Left forelimb (tissue), 1 donor: ENCODE data around the gene HPSE.
"Not testable (repeated sequence)": the region's sequence is repeated elsewhere in the genome, so short reads cannot be mapped to it uniquely, and the experiment has no call there.

ENCODE experiments used
- DNase-seq: peaks from one replicate; pipeline ENCODE4 v3.0.0-alpha.2; 2018; ENCODE audit warnings: low spot score

The HPSE gene

DNA sequence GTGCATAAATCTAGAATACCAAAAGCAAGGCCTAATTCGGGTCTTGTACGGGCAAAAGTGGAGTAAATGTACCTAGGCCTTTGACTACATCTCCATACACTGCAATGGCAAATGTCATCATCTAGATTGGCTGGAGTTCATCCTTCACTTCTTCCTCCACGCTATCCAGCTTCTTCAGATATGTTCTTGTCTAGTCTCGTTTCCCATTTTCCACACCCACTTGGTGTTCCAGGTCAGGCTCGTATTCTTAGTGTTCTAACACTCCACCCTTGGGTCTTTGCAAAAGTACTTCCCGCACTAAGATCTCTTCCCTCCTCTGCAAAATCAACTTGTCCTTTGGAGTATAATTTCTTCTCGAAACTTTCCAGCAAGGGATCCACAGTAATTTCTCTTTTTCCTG, 51.5 kb downstream of the HPSE start:
- DNase-seq: no peak

DNA sequence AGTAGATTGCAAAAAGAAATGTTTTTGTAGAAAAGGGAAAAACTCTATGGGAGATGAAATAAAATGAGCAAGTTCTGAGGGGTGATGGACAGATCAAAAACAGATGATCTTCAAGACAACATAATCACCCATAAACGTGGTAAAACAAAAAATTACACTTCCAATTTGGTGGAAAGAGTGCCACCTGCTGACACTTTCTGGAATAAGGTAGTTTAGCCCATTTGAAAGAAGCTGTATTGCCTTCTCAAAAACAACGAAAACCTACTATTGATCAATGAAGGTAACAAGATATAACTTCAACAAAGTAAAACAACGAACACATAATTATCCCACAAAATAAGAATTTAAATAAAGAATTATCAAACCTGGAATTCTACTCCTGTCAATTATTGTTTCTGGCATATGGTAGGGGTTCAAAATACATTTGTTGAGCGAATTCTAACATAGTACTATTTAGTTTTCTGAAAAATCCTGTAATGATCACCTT, 52.6 kb downstream of the HPSE start:
- no peak for DNase-seq

DNA sequence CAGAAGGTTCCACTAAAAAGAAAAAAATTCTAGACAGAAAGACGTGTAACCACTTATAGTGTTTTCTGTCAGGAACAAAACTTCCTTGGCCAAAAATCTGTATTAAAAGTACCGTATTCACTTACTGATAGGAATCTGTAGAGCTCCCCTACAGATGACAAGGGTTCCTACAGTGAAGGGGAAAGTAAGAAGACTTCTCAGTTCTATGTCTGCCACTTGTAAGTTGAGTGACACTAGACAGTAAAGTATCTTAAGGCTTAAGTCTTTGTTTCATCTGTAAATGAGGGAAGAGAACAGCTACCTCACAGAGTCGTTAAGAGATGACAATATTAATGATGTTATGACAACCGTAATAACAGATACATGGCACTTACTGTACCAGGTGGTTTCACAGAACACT, 53.3 kb downstream of the HPSE start:
- no peak for DNase-seq

DNA sequence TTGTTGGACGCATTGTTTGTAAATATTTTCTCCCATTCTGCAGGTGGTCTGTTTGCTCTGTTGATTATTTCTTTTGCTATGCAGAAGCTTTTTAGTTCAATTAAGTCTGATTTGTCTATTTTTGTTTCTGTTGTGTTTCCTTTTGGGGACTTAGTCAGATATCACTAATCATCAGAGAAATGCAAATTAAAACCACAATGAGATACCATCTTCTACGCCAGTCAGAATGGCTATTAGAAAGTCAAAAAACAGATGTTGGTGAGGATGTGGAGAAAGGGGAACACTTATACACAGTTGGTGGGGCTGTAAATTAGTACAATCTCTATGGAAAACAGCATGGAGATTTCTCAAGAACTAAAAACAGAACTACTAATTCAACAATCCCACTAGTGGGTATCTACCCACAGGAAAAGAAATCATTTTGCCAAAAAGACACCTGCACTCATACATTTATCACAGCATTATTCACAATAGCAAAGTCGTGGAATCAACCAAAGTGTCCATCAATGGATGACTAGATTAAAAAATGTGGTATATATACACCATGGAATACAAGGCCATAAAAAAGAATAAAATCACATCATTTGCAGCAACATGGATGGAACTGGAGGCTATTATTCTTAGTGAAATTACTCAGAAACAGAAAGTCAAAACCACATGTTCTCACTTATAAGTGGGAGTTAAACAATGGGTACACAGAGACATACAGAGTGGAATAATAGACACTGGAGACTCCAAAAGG, 58.2 kb downstream of the HPSE start:
- no peak for DNase-seq

DNA sequence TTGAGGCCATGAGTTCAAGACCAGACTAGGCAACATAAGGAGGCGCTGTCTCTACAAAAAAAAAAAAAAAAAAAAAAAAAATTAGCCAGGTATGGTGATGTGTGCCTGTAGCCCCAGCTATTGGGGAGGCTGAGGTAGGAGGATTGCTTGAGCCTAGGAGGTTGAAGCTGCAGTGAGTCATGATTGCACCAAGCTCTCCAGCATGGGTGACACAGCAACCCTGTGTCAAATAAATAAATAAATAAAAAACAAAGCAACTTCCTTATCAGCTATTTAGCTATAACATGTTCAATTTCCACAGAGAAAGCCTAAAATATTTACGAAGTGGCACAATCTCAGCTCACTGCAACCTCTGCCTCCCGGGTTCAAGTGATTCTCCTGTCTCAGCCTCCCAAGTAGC, 60.7 kb downstream of the HPSE start:
- not testable (repeated sequence) for DNase-seq

DNA sequence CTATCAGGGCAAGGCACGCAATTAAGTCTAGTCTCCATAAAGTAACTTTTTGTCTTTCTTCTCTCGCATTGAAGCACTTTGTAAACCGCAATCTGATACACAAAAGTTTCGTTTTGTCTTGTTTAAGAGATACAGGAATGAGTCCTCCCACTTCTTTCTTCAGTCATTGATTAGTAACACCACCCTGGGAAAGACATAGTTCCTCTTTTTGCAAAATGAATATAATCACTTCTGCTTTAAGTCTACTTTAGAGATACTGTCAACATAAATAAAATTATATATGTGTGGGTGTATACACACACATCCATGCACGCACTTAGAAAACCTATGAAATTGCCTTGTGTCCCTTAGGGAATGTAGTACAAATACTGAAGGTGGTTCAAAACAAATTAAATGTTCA, 61.7 kb downstream of the HPSE start:
- DNase-seq: no peak

DNA sequence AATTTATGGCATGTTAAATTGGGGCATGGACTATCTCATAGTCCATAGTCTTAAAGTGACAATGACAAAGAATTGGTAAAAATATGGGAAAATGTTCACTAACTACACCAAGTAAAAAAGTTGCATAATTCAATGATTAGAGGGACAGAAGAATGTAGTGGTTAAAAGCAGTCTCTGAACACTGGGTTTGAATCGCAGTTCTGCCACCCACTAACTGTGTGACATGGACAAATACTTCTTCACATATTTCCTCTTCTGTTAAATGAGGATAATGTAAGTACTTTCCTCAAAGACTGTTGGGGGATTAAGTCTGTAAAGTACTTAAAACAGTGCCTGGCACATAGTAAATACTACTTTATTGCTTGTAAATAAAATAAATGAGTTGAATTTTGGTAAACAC, 65.4 kb downstream of the HPSE start:
- DNase-seq: no peak

DNA sequence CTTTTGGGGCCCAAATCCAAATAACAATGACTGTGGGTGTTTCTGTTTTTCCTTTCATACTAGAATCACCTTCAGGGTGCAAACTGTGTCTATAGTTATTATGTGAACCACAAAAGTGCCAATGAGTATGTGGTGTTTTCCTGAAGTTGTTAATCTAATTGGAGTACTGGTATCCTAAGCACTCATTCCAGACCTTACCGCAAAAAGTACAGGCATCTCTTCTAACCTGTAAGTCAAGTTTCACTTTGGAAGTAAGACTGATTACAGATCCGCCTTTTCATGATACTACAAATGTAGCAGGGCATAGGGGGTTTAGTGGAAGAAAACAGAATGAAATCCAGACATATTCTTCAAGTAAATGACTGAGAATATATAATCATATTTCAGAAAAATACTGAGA, 66.2 kb downstream of the HPSE start:
- DNase-seq: no peak

DNA sequence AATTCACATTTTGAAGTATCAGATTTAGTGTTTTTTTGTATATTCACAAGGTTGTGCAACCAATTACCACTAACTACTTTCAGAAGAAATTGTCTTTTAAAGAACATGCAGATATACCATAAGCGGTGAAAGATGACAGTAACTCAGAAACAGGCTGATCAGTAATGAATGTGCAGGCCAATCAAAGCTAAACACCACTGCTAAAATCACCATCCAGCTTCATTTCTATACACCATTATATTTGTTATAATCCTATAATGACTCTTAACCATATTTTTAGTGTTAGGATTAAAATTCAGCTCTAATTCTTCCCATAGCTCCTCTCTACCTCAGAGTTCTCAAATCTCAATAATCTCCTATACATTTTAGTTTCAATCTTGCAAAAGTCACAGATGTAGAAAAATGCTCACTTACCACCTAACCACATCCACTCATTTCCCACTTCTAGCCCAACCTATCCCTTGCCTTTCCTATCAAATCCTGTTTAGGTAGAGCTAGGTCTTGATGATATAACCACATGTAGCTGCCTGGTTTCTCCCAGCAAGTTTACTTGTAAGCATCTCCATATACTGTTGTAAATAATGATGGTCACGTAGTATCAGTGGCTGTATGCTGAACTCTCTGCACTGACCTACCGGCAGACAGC, 66.7 kb downstream of the HPSE start:
- no peak for DNase-seq

DNA sequence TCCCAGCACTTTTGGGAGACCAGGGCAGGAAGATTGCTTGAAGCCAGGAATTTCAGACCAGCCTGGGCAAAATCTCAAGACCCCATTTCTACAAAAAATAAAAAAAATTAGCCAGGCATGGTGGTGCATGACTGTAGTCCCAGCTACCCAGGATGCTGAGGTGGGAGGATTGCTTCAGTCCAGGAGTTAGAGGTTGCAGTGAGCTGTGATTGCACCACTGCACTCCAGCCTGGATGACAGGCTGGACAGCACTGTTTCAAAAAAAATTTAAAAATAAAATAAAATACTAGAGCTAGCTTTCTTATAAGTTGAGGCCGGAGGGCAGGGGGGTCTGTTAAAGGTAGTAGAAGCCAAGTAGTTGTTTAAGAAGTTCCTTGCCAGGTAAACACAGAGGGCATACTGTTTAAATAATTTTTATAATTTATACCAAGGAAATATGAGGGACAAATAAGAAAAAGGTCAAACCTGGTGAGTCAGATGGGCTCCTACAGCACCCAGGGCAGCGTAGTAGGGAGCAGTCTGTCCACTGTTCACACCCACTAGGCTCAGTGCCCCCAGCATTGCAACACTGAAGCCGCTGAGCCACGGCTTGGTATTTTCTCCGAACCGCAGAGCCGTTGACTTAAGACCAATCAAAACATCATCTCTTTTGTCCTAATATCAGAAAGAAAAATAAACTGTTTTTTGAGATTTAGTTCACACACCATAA, 67.4 kb downstream of the HPSE start:
- DNase-seq: no peak

DNA sequence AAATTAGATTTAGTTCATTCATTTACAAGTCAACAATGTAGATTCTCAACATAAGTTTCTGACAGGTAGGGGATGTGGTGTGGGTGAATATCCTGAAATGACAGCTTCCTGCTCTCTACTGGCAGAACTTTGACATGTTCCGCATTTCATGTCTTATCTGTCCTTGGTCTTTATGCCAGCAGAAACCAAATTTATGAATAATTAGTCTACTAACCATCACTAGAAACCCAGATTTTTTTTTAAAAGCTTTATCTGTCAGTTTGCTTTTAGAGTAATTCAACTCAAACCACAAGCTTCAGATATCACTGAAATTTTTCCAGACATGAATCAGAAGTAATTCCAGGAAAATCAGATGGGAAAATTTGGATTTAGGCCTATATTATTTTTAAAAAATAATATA, 68.0 kb downstream of the HPSE start:
- no peak for DNase-seq

DNA sequence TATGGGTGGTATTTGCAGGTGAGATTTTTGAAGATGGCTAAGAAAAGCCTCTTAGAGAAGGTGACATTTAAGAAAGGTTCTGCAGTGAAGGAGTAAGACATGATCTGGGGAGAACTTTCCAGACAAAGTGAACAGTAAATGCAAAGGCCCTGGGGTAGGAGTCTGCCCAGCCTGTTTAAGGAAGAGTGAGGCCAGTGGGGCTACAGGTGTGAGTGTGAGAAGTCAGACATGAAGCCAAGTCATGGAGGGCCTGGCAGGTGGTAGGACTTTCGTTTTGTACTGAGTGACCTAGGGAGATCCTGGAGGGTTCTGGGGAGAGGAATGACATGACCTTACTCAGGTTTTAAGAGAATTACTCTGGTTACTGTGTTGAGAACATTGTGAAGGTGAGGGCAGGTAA, 71.5 kb downstream of the HPSE start:
- DNase-seq: no peak

DNA sequence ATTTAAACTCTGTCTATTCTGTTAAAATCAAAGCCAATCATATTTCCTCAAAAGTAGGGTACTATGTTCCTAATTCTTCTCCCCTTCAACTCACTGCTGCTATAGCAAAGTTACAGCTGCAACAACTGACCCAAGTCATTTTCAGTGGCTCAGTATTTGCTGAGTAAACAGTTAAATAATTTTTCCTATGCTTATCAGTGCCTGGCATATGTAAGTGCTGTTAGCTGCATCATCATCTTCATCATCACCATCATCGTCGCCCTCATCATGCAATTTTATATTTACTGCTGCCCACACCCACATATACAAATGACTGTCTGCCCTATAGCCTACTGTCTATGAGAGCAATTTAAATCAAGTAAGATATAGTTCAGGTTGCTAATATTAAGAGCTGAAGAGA, 72.0 kb downstream of the HPSE start:
- DNase-seq: no peak

DNA sequence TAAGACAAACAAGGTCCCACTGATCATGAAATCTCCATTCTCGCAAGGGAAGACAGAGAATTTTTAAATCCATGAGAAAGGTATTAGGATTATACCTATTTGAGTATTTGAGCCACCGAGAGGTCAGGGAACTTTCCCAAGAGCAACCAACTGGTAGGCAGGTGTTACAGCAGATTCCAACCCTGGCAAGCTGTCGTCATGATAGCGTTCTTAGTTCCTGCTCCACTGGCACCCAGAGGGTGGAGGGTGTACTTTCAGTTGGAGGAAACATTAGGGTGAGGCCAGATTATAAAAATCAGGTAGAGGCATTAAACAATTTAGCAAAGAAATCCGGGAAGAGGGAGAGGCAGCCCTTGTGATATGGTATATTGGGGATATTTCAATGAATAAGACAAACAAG, 73.3 kb downstream of the HPSE start:
- DNase-seq: no peak

DNA sequence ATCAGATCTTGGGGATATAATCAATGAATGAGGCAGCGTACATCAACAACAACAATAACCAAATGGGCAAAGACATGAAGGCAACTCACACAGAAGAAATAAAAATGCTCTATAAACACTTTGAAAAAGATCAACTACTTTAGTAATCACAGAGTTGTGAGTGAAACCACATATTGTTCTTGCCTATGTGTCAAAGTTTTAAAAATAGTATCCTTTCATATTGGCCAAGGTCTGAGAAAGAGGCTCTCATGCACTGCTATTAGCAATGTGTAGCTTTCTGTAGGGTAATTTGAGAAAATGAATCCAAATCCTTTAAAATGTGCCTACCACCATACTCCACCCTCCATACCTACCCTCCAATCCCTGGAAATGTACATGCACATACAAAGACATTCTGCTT, 75.1 kb downstream of the HPSE start:
- DNase-seq: no peak

DNA sequence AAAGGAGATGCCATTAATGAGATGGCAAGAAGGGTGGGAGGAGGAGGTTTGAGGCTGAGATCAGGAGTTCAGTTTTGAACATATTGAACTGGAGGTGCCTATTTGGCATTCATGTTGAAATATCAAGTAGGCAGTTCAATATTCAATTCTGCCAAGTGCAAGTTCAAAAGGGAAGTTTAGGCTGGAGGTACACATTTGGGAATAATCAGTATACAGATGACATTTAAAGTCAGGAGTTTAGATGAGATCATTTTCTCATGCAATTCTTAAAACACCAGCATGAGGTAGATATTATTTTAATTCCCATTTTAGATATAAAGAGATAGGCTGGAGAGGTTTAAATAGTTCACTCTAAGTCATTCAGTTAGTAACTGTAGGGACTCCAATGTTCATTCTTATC, 76.2 kb downstream of the HPSE start:
- DNase-seq: no peak

DNA sequence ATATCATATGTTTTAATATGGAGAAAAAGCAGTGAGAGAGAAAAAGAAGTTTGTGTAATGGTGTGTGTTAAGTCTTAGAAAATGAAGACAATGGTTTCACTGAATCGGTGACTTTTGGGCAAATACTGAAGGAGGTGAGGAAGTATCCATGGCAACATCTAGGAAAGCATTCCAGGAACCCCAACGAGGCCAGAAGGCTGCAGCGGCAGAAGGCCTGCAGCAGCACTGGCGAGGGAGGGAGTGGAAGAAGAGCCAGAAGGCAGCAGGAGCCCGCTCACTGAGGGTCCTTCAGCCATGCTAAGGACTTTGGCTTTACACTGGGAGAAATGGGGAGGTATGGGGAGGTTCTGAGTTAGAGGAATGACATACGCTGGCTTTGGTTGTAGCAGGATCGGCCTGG, 76.8 kb downstream of the HPSE start:
- DNase-seq: no peak

DNA sequence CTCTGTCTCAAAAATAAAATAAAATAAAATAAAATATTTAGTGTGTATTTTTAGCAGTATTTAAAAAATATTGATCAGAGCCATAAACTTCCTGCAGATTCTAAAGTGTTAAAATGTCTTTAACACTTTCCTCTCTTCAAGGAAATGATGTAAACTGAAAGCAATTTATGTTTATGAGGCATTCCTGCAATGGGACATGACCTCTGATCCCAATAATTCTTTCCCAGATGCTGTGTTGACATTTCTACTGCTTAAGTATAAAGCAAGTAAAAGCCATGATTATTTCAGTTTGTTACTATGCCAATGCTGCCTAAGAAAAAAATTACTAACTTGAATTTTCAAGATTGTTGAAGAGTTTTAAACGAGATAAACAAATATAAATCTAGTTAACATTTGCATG, 79.1 kb downstream of the HPSE start:
- no peak for DNase-seq

DNA sequence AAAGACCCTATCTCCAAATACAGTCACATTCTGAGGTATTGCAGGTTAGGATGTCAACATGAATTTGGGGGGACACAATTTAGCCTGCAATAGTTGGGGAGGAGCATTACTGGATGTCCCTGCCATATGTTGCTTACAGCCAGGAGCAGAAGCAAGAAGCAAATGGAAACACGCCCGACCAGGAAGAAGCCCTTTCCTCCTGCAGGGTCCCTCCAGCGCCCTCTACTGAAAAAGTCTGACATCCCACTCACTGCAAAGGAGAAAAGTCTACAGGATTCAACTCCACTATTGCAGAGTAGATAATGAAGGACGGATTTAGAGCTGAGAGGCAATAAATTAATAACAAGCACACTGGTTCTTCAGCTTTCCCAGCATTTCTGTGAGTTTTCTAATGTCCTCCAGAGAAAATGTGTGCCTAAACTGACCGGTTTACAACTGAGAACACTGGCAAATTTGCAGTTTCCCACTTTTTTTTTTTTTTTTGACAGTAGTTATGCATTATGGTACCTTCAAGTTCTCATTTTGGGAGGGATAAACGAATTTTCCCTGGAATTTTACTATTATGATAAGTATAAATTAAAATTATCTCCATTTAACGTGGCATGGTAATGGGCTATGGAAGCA, 81.8 kb downstream of the HPSE start:
- no peak for DNase-seq

DNA sequence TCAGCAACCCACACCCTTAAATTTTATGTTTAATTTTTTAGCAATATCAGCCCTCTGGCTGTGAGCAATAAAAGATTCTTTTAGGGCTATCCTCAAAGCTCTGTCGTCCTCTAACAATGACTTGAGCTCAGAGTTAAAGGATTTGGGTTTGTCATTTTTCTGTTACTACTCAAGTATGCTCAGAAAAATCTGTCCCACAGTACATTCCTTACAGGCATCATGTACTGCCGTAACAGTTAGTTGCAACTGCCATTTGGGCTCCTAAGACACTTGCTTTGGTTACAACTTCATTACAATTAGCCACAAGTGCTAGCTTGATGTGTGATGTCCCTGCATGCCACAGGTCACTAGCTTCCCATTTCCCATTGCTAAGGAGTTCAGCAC, 83.2 kb downstream of the HPSE start:
- no peak for DNase-seq

DNA sequence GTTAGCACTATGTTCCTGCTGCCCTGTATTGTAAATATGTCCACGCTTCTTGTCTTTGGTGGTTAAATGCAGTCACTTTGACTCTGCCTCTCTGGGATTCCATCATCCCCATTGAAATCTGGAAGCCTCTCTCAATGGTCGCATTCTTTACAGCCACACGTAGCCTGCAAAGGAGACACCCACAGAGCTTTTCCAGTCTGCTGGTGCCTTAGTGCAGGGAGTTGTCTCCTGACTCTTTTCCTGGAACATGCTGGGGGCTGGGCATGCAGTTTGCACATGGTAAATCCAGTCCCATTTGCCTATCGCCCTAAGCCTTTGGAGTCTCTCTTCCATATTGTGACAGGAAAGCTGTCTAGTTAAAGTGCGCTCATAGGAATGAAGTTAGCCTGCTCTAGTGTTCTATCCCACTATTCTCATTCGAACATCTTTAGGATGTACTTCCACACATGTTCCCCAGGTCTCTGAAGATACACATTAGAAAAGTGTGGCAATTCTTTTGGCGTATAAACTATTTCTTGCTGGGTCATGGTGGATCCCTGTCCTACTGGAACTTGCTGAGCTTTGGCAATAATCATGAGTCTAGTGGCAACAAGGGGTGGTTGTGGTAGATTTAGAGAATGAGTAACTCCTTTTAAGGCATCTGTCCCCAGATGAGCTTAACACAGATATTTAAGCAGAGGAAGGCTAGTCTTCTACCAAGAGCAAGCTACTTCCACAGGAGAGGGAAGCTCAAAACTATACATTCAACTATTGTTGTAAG, 83.8 kb downstream of the HPSE start:
- no peak for DNase-seq

DNA sequence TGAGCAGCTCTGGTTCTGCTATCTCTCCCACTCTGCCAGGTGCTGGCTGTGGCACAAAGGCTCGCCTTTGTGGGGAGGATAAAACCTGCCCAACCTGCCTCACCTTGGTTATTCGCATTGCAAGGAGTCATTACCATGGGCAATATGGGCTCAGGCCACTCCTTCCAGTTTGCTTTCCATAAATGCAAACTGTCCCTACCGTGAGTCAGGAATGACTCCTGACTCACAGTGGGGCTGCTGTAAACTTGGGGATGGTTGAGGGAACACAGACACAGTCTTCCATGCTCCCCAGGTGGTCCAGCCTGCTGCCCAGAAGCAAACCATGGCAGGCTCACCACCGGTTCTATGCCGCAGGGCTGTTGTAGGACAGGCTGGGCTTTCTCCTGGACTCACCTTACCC, 86.2 kb downstream of the HPSE start:
- DNase-seq: no peak
